HG02852 (cell line): Measurements from ENCODE around the gene ACER2.

ENCODE experiments used
- ATAC-seq: cut with Tn5 transposase; IDR thresholded peaks from one replicate; pipeline ENCODE4 v1.9.1; 2021; ENCODE audit warnings: mild to moderate bottlenecking, moderate library complexity; ENCODE audit not compliant: unreplicated experiment

The ACER2 gene

DNA sequence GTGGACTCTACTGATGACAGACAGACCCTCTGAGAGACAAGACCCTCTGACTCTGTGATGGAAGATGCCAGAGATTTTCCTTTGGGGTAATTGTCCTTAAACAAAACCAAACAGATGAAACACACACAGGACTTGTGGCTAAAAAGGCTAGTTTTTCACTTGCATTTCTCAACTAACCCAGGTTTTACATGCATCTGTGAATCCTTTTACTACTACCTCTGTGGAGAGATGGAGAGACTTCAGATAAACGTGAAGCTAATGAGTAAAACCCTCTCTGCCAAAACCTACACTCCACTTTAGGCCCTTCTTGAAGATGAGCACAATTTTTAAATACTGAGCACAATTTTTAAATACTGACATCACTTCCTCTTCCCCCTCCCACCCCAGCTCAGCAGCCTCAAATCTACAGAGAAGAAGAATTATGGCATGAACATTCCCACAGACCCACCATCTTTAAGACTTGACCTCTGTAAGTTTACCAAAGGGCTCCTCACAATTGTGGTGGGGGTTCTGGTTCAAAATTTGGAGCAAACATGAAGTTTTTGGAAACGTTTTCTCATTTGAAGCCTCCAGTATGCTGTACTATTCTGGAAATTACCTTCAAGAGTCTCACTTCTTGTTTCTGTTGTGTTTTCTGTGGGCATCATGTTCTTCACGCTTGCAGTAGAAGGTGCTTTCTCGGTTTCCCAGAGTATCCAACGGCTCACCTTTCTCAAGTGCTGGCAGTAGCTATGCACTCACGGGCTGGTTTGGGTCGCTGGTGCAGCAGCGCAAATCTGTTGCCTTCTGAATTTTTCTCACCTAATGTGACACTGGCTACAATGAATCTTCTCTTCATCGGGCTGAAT lies 42.7 kb downstream of the ACER2 start:
- peak; percentile 91 for ATAC-seq

DNA sequence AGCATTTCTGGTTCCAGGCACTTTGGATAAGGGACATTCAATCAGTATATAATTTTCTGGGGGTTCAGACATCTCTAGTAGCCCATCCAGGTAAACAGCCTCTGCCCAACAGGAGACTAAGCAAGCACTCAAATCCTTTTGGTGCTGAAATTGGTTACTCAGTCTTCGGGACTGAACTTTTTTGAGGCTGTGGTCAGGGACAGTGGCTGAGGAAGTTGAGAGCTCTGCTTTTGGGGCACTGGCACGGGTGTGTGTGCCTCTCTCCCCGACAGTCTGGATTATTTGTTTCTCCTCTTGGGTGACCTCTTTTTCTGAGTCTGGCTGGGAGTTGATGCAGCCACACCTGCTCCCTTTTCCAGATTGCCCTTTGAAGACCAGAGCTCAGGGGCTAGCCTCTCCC lies 47.6 kb downstream of the ACER2 start:
- ATAC-seq: no peak

DNA sequence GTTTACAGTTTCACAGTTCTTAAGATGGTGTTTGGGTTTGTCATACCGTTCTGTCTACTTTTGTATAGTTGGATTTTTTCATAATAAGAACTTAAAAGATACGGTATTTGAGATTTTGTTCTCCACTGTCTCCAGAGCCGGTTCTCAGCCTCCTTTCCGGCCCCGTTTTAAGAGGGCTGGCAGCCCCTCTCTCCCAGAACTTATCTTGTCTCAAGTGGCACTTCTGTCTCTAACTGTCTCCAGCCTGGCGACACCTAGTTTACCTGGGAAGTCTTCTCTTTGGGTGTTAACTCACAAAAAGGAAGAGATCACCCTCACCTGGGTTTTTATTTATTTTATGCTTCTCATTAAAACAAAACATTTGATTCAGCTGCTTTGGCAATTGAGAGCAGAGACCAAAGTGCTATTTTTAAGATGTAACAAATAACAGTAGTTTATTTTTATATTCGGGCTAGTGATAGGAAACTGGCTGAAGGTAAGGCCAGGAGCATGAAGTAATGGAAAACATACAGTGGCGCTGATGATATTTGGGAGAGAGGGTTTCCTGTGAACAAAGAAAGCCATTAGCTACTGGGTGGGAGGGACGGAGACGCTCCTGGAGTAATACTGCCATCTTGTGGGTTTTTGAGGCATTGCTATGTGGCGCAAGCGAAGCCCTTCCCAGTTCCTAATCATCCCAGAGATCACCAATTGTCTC lies 48.3 kb downstream of the ACER2 start:
- peak; percentile 83 for ATAC-seq

DNA sequence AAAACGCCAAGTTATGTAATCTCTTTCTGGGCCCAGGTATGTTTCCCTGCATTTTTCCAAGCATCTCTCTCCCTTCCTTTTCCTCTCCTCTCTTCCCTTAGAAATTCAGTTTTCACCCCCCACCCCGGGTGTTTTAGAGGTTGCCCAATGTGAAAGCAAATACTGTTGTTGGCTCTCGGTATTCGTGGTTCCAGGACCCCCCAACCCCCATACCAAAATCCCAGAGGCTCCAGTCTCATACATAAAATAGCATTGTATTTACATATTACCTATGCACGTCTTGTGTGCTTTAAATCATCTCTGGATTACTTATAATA lies 48.8 kb downstream of the ACER2 start:
- ATAC-seq: peak; percentile 28

DNA sequence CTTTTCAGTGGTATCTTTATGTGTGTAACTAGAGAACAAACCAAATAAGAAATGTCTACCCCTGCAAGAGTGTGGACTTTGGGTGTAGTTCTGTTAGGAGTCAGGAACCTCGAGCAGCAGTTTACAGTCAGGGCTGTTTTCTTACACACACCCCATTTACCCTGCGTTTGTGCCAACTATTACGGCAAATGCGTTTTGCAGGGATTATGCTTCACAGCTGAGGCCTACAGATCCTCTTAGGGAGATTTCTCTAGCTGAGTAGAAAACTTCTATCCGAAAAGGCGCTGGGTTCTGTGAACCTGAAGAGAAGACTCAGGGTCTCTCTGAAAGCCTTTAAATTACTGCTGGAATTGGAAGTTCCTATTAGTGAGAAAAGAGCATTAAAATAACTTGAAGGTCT lies 51.4 kb downstream of the ACER2 start:
- no peak for ATAC-seq

DNA sequence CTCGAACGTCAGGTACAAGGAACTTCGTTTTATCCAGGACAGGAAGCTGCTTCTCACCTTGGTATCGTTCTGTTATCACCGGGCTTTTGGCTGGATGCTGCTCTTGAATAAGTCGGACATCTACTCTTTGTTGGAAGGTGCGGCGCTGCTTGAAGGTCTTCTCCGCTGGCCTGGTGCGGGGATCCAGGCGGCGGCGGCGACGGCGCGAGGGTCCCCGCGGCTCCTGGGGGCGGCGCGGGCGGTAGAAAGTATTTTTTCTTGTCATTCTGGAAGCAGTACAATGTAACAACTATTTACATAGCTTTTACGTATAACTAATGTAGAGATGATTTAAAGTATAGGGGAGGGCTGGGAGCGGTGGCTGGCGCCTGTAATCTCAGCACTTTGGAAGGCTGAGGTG lies 52.3 kb downstream of the ACER2 start:
- ATAC-seq: no peak

DNA sequence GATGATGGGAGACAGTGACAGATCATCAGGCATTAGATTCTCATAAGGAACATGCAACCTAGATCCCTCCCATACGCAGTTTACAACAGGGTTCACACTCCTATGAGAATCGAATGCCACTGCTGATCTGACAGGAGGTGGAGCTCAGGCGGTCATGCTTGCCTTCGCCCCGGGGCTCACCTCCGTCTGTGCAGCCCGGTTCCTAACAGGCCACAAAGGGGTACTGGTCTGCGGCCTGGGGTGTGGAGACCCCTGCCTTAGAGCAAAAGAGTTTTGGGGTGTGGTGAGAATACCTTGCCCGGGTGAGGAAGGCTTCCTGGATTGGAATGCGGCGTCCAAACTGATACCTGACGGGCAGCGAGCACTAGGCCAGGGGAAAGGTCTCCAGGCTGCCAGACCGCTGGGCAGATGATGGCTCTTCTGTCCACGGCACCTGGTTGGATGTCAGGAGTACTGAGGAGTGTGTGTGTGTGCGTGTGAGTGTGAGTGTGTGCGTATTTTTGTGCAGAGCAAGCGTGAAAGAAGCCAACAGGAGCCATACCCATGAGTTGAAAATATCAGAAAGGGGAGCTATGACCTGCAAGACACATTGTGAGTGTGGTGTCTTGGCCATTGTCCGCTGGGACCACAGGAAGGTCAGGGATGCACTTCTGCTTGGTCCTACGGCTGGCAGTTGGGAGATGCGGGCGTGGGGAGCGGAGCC lies 55.4 kb downstream of the ACER2 start:
- no peak for ATAC-seq

DNA sequence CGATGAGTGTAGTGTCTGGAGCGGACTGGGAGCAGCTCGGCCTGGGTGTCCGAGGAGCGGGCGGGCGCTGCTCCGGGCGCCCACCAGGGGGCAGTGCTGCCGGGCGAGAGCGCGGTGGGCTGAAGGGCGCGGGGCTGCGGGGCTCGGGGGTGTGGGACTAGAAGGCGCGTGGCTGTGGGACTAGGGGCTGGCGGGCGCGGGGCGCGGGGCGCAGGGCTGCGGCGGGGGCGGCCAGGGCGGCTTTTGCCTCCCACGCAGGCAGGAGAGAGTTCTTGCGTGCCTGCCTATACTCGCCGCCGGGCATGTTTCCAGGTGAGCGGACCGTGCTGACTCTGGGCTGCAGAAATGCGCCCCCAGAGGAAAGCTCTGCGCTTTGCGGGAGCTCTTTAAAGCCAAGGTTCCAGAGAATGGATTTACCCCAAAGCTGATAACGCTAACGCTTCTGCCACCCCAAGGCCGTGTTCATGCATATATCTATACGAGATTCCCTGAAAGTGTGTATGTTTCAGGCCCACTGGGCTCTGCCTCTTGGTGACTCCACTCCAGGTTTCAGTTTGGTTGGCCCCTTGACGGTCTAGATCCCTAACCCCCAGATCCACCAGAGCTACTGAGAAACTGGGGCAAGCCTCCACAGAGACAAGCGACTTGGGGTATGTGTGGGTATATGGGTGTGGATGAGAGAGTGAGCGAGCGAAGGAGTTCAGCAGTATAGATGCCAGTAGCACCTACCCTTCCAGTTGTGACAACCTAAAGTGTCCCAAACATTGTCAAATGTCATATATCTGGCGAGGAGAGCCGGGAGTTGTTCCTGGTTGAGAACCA lies 56.2 kb downstream of the ACER2 start:
- ATAC-seq: peak; percentile 93

DNA sequence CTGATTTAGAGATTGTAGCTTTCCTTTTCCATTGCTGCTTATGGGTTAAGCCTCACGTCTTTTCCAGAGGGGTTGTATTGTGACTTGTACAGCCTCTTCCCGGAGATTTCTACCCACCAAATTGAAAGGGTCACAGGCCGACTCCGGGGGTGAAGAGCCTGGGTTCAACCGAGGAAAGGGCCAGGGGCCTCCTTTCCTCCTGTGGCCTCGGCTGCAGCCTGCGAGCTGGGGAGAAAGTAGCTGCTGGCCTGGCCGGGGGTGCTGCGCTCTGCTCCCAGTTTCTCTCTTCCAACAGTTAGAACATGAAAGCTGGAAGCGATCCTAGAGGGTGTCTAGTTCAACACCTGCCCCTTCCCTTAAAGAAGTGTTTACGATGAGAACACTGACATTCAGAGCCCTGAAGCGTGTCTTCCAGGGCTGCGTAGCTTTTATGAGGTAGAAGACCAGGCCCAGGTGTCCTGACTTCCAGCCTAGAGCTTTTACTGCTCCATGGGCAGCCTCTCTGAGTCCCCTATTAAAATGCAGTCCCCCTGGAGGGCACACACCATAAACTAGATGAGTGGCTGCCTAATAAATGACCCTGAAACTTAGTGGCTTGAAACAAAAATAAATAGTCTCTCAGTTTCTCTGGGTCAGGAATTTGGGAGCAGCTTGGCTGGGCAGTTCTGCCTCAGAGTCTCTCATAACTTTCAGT lies 56.9 kb downstream of the ACER2 start:
- ATAC-seq: no peak

DNA sequence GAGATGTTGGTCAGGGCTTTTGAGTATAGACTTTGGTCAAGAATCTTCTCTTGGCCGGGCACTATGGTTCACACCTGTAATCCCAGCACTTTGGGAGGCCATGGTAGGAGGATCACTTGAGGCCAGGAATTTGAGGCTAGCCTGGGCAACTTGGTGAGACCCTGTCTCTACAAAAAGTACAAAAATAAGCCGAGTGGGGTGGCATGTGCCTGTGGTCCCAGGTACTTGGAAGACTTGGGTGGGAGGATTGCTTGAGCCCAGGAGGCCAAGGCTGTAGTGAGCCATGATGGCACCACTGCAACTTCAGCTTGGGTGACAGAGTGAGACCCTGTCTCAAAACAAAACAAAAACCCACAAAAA lies 57.5 kb downstream of the ACER2 start:
- no peak for ATAC-seq

DNA sequence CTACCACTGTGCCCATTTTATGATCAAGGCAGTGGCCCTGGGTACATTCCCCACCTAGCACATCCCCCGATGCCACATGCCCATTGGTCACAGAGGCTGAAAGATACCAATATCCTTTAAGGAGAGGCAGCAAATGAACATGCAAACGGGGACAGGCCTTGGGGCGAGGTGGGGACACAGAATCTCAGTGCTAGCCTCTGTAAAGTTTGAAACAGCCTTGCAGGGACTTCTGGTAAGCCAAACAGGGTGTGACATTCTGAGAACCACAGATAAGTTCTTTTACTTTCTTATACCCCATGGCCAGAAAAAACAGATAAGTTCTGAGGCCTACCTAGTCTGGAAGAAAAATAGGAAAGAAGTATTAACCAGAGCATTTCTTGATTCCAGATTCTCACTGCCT lies 60.5 kb downstream of the ACER2 start:
- no peak for ATAC-seq

DNA sequence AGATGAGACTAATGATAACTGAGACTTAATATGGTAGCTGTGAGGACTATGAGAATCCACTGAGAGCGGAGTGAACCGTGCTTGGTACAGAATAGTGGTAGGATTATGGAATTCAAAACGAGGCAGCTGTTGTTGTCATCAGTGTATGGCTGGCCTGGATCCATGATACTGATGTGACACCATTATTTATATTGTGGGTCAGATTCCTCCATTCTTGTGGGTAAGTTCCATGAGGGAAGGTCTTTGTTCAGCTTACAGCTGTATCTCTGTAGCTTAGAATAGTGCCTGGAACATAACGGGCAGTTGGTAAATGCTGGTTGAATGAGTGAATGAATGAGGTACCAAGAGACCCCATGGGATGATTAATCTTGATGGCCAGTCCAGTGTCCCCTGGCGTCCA lies 61.8 kb downstream of the ACER2 start:
- no peak for ATAC-seq

DNA sequence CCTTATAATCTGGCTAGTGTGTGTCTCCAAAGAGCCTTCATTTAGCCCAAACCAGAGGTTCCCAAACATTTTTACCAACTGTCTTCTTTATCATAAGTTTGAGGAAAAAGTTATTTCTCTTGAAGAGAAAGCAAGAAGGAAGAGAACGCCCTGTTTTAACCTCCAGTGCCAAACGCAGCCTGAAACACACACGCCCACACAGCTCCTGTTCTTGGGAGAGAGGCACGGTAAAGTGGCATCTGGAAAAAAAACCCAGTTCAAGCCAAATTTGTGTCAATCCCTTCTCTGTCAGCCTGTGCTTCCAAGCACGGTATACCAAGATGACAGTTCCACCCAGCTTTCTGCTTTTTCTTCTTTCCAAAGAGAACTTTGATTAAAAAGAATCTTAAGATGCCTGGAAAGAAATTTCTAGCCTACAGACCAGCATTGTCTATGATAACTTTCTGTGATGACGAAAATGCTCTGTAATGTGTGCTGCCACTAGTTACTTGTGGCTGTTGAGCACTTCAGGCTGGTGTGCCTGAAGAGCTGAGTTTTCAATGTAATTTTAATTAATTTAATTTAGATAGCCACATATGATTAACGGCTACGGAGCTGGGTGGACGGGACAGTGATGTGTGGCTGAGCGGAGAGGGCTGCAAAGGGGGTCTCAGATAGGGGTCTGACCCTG lies 62.3 kb downstream of the ACER2 start:
- ATAC-seq: no peak

DNA sequence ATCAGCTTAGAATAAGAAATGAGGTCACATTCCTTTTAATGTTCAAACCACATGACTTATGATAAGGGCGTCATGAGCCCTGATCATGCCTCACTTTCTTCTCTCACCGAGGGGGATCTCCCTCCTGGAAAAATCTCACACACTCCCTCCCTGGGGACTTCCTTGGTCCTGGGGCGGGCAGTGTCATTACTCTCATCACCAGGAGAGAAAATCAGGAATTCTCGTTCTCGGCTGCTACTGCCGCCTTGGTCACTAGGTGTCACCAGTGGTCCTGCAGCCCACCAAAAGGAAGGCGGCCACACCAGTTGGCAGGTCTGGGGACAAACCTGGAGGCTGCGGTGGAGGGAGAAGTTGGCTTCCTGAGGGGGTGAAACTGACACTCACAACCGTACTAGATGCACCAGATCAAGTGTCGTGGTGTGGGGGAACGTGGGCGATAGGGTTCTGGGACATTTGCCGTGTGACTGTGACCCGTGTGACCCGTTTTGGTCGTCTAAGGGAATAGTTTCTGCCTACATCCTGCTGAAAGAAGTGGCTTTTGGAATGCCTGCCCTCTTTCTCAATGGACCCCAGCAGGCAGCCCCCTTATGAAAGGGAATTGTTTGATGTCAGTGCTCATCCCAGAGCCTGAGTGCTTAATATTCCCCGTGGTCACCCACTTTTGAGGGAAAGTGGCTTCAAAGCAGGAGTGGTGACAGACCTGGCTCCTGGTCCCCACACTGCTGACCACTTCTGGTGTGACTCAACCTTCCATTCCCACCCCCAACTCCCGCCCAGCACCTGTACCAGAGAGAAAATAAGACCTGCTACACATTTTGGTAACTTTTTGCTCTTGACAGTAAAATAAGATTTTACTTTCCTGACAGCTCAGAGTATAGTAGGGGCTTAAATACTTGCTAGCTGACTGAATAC lies 63.2 kb downstream of the ACER2 start:
- peak; percentile 86 for ATAC-seq

DNA sequence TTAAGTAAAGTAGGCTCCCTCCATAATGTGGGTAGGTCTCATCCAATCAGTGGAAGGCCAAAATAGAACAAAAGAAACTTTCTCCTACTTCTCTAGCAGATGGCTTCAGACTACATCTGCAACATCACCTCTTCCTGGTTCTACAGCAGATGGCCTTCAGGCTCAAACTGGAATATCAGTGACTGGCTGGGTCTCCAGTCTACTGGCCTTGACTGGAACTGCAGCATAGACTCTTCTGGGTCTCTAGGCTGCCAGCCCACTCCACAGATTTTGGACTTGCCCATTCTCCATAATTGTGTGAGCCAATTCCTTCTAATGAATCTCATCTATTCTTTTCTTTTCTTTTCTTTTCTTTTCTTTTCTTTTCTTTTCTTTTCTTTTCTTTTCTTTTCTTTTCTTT lies 64.8 kb downstream of the ACER2 start:
- ATAC-seq: no peak

DNA sequence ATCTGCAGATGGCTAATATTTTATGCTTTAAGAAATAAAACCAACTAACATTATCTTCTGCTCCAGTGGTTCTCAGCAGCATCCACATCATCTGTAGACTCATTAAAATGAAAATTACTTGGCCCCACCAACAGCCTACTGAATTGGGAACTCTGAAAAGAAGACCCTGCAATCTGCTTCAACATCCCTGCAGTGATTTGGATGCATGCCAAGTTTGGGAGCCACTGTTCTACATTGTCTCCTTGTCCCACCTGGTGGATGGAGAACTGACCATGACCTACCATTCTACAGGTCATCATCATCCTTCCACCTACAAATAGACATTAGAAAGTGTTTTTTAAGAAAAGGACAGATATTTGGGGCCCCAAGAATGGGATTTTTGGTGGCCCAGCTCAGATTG lies 71.1 kb downstream of the ACER2 start:
- no peak for ATAC-seq

DNA sequence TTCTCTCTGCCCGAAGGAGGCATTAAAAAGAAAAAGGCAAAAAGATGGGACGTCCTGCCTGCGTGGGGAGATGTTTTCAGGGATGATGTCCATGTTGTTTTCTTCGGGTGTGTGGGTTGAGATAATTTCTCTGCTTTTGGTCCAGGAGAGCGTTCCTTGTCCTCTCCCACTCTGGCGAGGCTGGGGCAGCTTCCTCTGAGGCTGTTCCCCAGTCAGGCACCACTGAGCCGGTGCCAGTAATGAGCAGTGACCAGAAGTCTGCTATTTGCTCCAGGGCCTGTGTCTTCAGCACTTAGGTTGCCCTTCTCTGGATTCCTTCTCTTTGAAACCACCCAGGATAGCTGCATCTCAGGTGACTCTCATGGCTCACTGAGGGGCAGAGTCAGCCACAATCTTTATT lies 71.5 kb downstream of the ACER2 start:
- no peak for ATAC-seq

DNA sequence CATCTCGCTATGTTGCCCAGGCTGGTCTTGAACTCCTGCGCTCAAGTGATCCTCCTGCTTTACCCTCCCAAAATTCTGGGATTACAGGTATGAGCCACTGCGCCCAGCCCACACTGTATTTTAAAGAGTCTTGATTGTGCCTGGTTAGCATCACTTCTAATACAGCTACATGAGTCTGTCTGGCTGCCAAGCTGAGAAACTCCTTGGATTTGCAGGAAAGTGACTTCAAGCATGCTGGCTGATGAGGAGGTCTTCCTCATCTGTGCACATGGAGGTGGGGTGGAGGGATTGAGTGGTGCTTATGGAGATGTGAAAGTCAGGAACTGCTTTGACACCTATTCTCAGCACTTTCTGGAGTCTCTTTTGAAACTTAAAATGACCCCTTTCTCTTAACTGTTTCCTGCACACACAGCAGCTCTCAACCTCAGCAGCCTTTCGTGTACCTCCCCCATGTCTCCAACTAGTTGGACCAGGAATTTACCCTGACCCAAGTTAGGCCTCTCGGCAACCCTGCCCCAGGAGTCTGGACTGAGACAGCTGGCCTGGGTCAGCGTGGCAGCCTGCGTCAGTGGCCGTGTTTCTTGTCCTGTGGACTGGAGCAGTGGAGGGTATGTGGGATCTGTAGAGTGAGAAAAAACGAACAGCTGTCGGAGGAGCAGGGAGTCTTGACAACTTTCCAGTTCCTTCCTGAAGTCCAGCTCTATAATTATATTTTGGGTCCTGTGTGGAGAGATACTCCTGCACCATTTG lies 72.5 kb downstream of the ACER2 start:
- no peak for ATAC-seq
